Measurements from ENCODE around the gene TUT7.

The TUT7 gene

GRCh38 chr9:86326536-86326935, 27.7 kb downstream of the TUT7 start:
- no peak for DNase-seq (ENCODE audit: low read depth)
- no peak overlapping the region for H3K4me3 ChIP-seq (ENCODE audit: control insufficient read depth, low read depth, low read length)
- TF ChIP-seq, protein P1, sequence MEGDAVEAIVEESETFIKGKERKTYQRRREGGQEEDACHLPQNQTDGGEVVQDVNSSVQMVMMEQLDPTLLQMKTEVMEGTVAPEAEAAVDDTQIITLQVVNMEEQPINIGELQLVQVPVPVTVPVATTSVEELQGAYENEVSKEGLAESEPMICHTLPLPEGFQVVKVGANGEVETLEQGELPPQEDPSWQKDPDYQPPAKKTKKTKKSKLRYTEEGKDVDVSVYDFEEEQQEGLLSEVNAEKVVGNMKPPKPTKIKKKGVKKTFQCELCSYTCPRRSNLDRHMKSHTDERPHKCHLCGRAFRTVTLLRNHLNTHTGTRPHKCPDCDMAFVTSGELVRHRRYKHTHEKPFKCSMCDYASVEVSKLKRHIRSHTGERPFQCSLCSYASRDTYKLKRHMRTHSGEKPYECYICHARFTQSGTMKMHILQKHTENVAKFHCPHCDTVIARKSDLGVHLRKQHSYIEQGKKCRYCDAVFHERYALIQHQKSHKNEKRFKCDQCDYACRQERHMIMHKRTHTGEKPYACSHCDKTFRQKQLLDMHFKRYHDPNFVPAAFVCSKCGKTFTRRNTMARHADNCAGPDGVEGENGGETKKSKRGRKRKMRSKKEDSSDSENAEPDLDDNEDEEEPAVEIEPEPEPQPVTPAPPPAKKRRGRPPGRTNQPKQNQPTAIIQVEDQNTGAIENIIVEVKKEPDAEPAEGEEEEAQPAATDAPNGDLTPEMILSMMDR (IDR thresholded peaks at IDR 0.05; ENCODE audit: control insufficient read depth, insufficient read depth, low read depth, low read length, missing control alignments), result no peak

GRCh38 chr9:86324901-86325300, 29.3 kb downstream of the TUT7 start:
- no peak overlapping the region for H3K4me3 ChIP-seq (ENCODE audit: control insufficient read depth, low read depth, low read length)
- no peak for DNase-seq (ENCODE audit: low read depth)
- TF ChIP-seq, protein P1 (IDR thresholded peaks at IDR 0.05; ENCODE audit: control insufficient read depth, insufficient read depth, low read depth, low read length, missing control alignments), result no peak

GRCh38 chr9:86324308-86324707, 29.9 kb downstream of the TUT7 start:
- TF ChIP-seq, protein P1 (IDR thresholded peaks at IDR 0.05; ENCODE audit: control insufficient read depth, insufficient read depth, low read depth, low read length, missing control alignments), result no peak
- DNase-seq (ENCODE audit: low read depth), result peak; percentile 41
- H3K4me3 ChIP-seq (ENCODE audit: control insufficient read depth, low read depth, low read length), result no peak overlapping the region

GRCh38 chr9:86322973-86323644, 31.1 kb downstream of the TUT7 start:
- peak; percentile 57 for DNase-seq (ENCODE audit: low read depth)
- TF ChIP-seq, protein P1 (IDR thresholded peaks at IDR 0.05; ENCODE audit: control insufficient read depth, insufficient read depth, low read depth, low read length, missing control alignments), result no peak
- no peak overlapping the region for H3K4me3 ChIP-seq (ENCODE audit: control insufficient read depth, low read depth, low read length)

- TF ChIP-seq, protein P1 (IDR thresholded peaks at IDR 0.05; ENCODE audit: control insufficient read depth, insufficient read depth, low read depth, low read length, missing control alignments), result no peak
- peak; percentile 98 for DNase-seq (ENCODE audit: low read depth)
- no peak overlapping the region for H3K4me3 ChIP-seq (ENCODE audit: control insufficient read depth, low read depth, low read length)
These were observed 32.8 kb downstream of the TUT7 start for GRCh38 chr9:86321373-86321772.

GRCh38 chr9:86318187-86318586, 36.0 kb downstream of the TUT7 start:
- TF ChIP-seq, protein P1 (IDR thresholded peaks at IDR 0.05; ENCODE audit: control insufficient read depth, insufficient read depth, low read depth, low read length, missing control alignments), result no peak
- no peak overlapping the region for H3K4me3 ChIP-seq (ENCODE audit: control insufficient read depth, low read depth, low read length)
- DNase-seq (ENCODE audit: low read depth), result no peak
